ENCODE data around the gene LARP6.
"Not testable (repeated sequence)": the region's sequence is repeated elsewhere in the genome, so short reads cannot be mapped to it uniquely, and the experiment has no call there.

Gene LARP6

GRCh38 chr15:70818580-70818979, 35.4 kb downstream of the LARP6 start:
- H3K4me1 ChIP-seq (ENCODE audit: insufficient read depth, low read length, poor library complexity, severe bottlenecking): peaks cover 17% of the 10 kb centered on the region
- TF ChIP-seq EZH2phosphoT487 (IDR thresholded peaks at IDR 0.05; ENCODE audit: borderline replicate concordance): no peak
- no peak for TF ChIP-seq CTCF (conservative IDR thresholded peaks at IDR 0.05; ENCODE audit: low read length)
- no peaks in the 10 kb centered on the region for H3K79me2 ChIP-seq (ENCODE audit: insufficient read depth, low read length)
- H2AFZ ChIP-seq (ENCODE audit: low read length): no peak overlapping the region
- no peaks in the 10 kb centered on the region for H3K27me3 ChIP-seq (ENCODE audit: insufficient read depth, low read length, poor library complexity, severe bottlenecking)
- H3F3A ChIP-seq (ENCODE audit: low read depth): no peaks in the 10 kb centered on the region
- no peaks in the 10 kb centered on the region for H4K20me1 ChIP-seq (ENCODE audit: insufficient read depth, low read length, poor library complexity, severe bottlenecking)
- H3K9me3 ChIP-seq (ENCODE audit: insufficient read depth, low read depth, low read length): no peaks in the 10 kb centered on the region
- no peak overlapping the region for H3K9ac ChIP-seq (ENCODE audit: low read depth, low read length, poor library complexity, severe bottlenecking)
- no peaks in the 10 kb centered on the region for H3K36me3 ChIP-seq (ENCODE audit: insufficient read depth, low read length)
- H3K4me3 ChIP-seq (ENCODE audit: low read length, poor library complexity, severe bottlenecking): no peak overlapping the region
- no peak overlapping the region for H3K4me2 ChIP-seq (ENCODE audit: low read depth, low read length, poor library complexity, severe bottlenecking)
- no peaks in the 10 kb centered on the region for H3K9me2 ChIP-seq (replicated peaks; ENCODE audit: low read depth, low read length)

GRCh38 chr15:70817266-70817665, 36.7 kb downstream of the LARP6 start:
- Histone ChIP-seq H3K36me3 (ENCODE audit: insufficient read depth, low read length) (no peaks in the 10 kb centered on the region), H4K20me1 (ENCODE audit: insufficient read depth, low read length, poor library complexity, severe bottlenecking) (no peaks in the 10 kb centered on the region), H3K9me2 (replicated peaks; ENCODE audit: low read depth, low read length) (no peaks in the 10 kb centered on the region), H3K79me2 (ENCODE audit: insufficient read depth, low read length) (no peaks in the 10 kb centered on the region), H3K9me3 (ENCODE audit: insufficient read depth, low read depth, low read length) (no peaks in the 10 kb centered on the region), H3K27me3 (ENCODE audit: insufficient read depth, low read length, poor library complexity, severe bottlenecking) (no peaks in the 10 kb centered on the region), H3K9ac (ENCODE audit: low read depth, low read length, poor library complexity, severe bottlenecking) (peak overlapping the region; percentile 62), H2AFZ (ENCODE audit: low read length) (peak overlapping the region; percentile 88), H3K4me1 (ENCODE audit: insufficient read depth, low read length, poor library complexity, severe bottlenecking) (peaks cover 17% of the 10 kb centered on the region), H3K4me2 (ENCODE audit: low read depth, low read length, poor library complexity, severe bottlenecking) (peak overlapping the region; percentile 58), H3F3A (ENCODE audit: low read depth) (no peaks in the 10 kb centered on the region), H3K4me3 (ENCODE audit: low read length, poor library complexity, severe bottlenecking) (peak overlapping the region; percentile 38)
- TF ChIP-seq CTCF (conservative IDR thresholded peaks at IDR 0.05; ENCODE audit: low read length): no peak

DNA sequence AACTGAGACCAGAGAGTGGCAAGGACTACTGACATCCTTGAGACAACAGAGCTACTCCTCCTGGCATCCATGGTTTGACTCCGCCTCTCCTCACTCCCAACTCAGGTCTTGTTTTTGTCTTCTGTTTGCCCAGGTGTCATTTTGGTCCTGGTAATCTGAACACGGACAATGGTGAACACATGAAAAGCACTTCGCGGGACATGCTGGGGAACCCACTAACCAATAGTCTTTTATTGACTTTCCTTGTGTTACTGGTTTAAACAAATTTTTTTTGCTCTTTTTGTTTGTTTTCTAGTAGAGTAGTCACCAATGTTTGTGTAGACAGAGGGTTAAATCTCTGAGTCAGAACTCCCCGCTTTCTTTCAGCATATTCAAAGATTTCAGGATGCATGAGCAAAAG, 38.4 kb downstream of the LARP6 start:
- Histone ChIP-seq H3K9me3 (ENCODE audit: insufficient read depth, low read depth, low read length) (no peaks in the 10 kb centered on the region), H4K20me1 (ENCODE audit: insufficient read depth, low read length, poor library complexity, severe bottlenecking) (no peaks in the 10 kb centered on the region), H3K9me2 (replicated peaks; ENCODE audit: low read depth, low read length) (no peaks in the 10 kb centered on the region), H3F3A (ENCODE audit: low read depth) (no peaks in the 10 kb centered on the region), H3K4me1 (ENCODE audit: insufficient read depth, low read length, poor library complexity, severe bottlenecking) (peaks cover 23% of the 10 kb centered on the region), H3K79me2 (ENCODE audit: insufficient read depth, low read length) (no peaks in the 10 kb centered on the region), H3K4me2 (ENCODE audit: low read depth, low read length, poor library complexity, severe bottlenecking) (no peak overlapping the region), H3K27me3 (ENCODE audit: insufficient read depth, low read length, poor library complexity, severe bottlenecking) (no peaks in the 10 kb centered on the region), H2AFZ (ENCODE audit: low read length) (no peak overlapping the region), H3K4me3 (ENCODE audit: low read length, poor library complexity, severe bottlenecking) (no peak overlapping the region), H3K36me3 (ENCODE audit: insufficient read depth, low read length) (no peaks in the 10 kb centered on the region), H3K9ac (ENCODE audit: low read depth, low read length, poor library complexity, severe bottlenecking) (no peak overlapping the region)
- TF ChIP-seq EZH2phosphoT487 (IDR thresholded peaks at IDR 0.05; ENCODE audit: borderline replicate concordance) (no peak), CTCF (conservative IDR thresholded peaks at IDR 0.05; ENCODE audit: low read length) (no peak)

DNA sequence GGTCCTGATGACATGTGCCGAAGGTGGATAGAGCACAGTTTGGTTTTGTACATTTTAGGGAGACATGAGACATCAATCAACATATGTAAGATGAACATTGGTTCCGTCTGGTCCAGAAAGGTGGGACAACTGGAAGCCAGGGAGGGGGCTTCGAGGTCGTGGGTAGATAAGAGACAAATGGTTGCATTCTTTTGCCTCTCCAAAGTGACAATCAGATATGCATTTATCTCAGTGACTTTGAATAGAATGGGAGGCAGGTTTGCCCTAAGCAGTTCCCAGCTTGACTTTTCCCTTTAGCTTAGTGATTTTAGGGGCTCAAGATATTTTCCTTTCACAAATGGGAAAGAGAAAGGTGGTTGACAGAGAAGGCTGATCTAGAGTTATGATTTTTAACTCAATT, 38.9 kb downstream of the LARP6 start:
- not testable (repeated sequence) for H3K36me3 ChIP-seq (ENCODE audit: insufficient read depth, low read length); H2AFZ ChIP-seq (ENCODE audit: low read length); H3K27me3 ChIP-seq (ENCODE audit: insufficient read depth, low read length, poor library complexity, severe bottlenecking); H3K4me3 ChIP-seq (ENCODE audit: low read length, poor library complexity, severe bottlenecking); H4K20me1 ChIP-seq (ENCODE audit: insufficient read depth, low read length, poor library complexity, severe bottlenecking); H3K9me3 ChIP-seq (ENCODE audit: insufficient read depth, low read depth, low read length); H3K9me2 ChIP-seq (replicated peaks; ENCODE audit: low read depth, low read length); H3K4me2 ChIP-seq (ENCODE audit: low read depth, low read length, poor library complexity, severe bottlenecking); H3F3A ChIP-seq (ENCODE audit: low read depth); H3K79me2 ChIP-seq (ENCODE audit: insufficient read depth, low read length); H3K9ac ChIP-seq (ENCODE audit: low read depth, low read length, poor library complexity, severe bottlenecking)
- H3K4me1 ChIP-seq (ENCODE audit: insufficient read depth, low read length, poor library complexity, severe bottlenecking): peaks cover 23% of the 10 kb centered on the region

Data from Loucy (cell line).